ENCODE results near the gene ZNF618.
A peak's percentile ranks its signal among the peaks of the same experiment; 100 is the strongest.
"Not testable (repeated sequence)": the region's sequence is repeated elsewhere in the genome, so short reads cannot be mapped to it uniquely, and the experiment has no call there.

ZNF618 gene

GRCh38 chr9:114070188-114071103 lies 194.3 kb downstream of the ZNF618 start:
- DNase-seq, result no peak

DNA sequence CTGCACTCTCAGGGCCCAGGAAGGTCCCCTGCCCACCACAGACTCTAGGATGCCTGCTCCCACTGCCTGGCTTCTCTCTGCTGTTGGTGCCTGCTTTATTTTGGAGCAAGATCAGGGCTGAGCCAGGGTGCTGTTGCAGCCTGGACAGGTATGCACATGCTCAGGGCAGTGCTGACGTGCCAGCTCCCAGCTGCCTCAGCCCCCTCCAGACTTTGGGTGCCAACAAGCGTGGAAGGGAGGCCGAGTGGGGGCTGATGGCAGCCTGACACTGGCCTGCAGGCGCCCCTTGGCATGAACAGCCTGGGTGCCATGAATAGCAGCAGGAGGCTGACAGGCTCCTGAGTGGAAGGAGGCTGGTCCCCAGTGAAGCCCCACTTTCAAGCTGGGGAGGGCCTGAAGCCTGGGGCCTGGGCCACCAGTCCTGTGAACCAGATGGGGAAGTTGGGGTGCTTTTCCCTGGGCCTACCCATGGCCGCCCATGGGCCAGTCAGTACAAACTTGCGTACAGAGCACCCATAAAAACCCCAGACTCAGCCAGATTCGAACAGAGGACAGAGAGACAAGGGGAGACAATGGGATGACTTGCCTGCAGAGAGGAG lies 195.2 kb downstream of the ZNF618 start:
- DNase-seq, result no peak

DNA sequence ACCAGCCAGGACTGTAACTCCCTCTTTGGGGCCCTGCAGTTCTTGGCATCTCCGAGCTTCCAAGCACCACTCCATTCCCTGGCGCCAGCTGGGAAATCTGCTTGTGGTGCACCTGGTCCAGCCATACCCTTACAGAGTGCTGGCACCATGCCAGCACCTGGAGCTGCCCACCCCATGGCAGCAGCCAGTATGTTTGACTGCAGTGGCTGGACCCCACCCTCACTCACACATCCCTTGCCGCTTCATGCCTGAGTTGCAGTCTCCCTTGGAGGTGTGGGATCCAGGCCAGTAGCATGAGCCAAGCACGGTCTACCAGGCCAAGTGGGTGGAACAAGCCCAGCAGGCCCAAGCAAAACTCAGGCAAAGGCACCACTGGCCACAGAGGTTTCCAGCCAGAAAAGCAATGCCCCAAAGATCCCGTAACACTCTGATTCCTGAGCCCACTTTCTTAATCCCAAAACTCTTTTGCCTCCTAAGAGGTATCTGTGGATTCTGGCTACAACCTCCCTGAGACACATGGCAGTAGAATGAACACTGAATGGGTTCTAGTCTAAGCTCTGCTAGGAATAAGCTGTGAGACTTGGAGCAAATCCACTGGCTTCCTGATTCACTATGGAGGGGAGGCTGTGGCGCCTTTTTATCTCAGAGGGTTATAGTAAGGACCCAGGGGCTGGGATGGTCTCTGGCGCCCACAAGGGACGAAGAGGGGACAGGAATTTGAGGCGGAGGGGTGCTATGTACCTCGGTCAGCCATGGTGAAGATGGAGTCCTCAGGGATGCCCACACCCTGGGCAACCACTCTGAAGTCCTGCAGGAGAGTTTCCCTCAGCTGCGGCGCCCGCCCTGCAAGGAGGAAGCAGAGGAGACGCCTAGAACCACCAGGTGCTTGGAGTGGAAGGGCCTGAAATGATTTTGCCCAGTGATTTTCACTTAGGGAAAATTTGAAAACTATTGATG lies 196.4 kb downstream of the ZNF618 start:
- DNase-seq, result no peak

GRCh38 chr9:114075602-114076001 lies 199.5 kb downstream of the ZNF618 start:
- no peak for DNase-seq

GRCh38 chr9:114076237-114077161 lies 200.4 kb downstream of the ZNF618 start:
- DNase-seq, result no peak

DNA sequence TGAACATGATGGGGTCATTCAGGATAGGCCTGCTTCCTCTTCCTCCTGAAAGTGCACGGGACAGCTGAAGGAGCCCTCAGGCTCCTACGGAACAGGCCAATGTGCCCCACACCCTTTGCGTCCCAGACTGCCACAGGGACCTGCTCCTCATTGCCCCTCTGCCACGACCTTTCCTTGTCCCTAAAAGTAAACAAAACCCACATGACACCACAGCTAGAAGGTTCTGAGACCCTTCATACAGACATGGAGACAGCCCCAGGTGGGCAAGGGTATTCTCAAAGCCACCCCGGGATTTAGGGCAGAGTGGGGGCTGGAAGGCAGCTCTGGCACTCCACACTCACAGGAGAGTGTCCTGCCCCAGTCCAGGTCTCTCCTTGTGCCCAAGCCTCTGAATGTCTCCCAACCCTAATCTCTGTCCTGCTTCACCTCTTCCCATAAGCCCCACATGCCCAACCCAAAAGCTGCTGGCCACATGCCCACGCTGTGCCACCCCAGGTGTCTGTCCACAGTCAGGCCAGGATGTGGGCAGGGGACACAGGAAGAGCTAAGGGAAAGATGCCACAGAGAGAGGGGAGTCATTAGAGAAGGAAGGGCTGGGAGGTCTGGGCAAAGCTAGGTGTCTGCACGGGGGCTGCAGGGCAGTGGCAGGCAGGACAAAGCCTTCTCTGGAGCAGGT lies 201.2 kb downstream of the ZNF618 start:
- DNase-seq, result no peak

GRCh38 chr9:114078021-114078780 lies 202.1 kb downstream of the ZNF618 start, which contains the start of gene AMBP:
AMBP (minus strand) TSS chr9:114078300; CDS start chr9:114078209, 91 bp downstream.
- no peak for DNase-seq

DNA sequence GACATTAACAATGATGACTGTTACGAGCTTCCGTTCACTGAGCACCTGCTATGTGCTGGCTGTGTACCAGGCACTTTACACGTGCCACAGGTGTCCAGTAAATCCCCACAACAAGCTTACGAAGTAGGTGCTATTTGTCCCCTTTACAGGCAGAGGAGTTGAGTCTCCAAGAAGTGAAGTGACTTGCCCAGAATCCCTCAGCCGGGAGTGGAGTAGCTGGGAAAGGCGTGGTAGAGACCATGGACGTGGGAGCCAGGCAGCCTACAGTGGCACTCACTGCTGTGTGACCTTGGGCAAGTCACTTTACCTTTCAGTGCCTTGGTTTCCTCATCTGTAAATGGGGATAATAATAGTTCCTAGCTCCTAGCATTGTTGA lies 202.7 kb downstream of the ZNF618 start:
- no peak for DNase-seq

GRCh38 chr9:114080195-114080772 lies 204.2 kb downstream of the ZNF618 start:
- no peak for DNase-seq

DNA sequence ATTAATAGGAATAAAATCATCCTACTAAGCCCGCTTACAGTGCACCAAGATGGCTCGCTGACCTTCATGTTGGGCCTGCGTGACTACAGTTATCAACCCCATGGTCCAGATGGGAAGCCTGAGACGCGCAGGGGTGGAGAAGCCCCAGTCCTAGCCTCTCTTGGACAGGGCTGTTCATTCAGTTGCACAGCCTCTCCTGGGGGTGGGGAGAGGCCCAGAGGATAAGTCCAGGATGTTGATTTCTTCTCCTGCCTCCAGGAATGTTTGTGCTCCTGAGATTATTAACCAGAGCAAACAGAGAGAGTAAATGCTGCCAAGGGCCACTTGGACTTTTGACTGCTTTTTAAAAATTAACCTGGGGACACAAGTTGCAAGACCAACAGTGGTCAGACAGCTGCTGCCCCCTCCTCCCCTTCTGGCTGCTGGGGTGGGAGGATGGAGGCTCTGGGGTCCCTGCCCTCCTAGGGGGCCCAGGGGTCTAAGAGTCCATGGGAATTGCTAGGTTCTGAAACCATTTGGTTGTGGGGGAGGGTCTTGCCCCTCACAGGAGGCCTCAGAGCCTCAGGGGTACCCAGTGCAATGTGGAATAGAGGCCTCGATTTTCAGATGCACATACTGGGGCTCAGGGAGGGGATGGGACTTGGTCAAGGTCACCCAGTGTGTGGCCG lies 204.8 kb downstream of the ZNF618 start:
- no peak for DNase-seq

DNA sequence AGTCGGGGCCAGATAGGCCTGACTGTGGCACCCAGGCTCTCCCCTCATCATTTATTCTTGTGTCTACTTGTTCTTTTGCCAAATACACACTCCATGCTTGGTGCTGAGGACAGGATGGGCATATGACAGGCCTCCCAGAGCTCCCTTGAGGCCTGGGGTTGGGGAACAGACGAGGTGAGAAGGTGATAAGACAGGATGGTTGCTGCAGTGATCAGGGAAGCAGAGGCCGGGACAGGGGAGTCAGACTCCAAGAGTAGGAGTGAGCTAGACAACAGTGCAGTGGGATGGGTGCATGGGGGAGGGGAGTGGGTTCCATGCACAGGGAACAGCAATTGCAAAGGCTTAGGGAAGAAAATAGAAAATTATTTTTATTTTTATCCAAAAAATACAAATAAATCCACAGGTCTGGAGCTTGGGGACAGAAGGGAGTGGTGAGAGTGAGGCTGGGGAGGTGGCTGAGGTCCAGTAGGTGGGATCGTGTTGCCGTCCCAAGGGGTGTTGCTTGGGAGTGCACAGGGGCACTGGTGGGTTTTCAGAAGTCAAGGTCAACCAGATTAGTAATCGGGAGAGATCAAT lies 205.4 kb downstream of the ZNF618 start:
- no peak for DNase-seq

DNA sequence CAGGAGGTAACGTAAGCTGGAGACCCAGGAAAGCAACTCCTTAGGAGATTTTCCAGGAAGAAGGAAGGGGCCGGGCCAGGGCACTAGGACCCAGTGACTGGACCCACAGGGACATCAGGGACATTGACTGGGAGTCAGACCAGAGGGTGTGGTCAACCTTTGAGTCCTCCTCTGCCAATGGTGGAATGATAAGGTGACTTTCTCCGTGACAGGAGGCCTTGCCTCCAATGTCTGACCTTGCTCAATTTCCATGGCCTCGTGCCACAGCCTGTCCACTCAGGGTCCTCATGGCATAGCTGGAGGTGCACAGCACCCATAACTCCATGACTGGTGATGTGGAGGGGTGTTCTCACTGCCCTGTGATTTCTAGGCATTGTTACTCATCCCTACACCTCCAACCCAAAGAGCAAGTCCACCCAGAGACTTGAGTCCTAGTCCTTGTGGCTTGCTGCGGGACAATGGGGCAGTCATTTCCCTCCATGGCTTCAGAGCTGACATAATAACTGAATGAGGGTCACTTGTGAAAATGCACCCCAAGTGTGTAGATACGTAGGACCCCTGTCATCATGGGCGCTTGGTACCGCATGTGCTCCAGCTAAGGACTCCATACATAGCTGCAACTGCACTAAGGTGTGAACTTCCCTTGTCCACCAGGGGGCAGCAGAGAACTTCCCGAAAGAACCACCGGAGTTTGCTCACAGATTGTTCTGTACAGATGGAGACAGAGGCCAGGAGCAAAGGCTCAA lies 206.1 kb downstream of the ZNF618 start:
- DNase-seq, result peak; percentile 77

GRCh38 chr9:114082763-114083412 lies 206.8 kb downstream of the ZNF618 start:
- DNase-seq, result not testable (repeated sequence)

DNA sequence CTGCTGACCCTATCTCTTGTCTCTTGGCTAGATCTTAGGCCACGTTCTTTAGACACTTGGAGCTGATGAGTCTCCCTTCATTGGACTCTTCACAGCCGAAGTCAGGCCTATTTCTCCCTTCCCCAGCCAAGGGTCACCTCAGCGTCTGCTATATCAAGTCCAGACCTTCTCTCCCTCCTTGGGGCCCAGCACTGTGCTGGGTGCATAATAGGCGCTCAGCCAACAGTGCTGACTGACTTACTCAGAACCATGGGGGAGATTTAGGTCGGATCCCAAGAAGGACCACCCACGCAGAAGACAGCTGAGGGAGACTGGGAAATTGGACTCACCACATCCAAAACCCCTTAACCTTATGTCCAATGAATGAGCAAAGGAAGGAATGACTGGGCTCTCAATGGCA lies 207.6 kb downstream of the ZNF618 start:
- no peak for DNase-seq

DNA sequence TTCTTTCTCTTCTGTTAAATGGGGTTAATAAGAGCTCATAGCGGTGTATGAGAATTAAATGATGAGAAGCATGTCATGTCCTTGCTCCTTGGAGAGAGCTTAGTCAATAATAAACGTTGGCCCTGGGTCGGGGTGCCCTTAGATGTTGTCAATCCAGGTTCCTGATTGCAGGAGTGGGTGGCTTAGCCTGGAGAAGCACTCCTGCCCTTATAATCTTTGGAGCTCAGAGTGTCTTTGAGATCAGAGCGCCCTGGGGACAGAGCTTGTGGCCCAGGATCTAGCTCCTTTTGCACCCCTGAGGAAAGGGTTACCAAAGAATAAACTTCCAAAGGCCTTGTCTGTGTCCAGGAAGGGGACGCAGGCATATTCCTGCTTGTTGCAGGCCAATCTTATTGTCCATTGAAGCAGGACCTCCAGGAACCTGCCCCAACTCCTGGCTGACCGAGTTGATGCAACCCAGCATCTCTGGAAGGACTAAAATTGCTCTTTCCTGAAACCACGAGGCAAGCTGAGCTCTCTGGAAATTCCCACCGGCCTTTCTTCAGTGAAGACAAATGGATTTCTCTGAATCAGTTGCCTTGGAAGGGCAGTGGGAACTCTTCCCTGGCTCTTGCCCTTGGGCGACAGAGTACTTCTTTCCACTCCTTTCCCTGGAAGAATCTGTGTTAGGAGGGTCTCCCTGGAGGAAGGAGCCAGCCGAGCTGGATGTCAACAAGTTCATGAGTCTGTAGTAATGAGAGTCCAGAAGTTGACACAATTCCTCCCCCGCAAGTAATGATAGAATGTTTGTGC lies 208.4 kb downstream of the ZNF618 start:
- DNase-seq, result no peak

DNA sequence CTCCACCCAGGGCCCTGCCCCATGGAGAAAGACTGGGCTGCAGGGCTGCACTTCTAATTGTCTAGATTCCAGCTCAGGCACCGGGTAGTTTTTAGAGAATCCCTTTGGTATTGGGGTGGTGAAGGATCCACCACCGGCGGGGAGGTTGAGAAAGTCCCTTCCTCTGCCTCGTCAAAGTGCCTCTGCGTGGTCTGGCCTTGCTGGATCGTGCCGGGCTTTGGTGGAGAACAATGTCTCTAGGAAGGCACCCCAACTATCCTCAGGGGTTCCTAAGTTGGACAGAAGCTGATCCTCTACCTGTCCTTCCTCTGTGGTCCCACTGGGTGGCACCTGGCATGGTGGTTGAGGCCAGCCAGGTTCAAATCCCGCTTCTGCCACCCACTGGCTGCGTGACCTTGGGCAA lies 209.3 kb downstream of the ZNF618 start:
- no peak for DNase-seq

GRCh38 chr9:114086009-114086408 lies 209.9 kb downstream of the ZNF618 start:
- no peak for DNase-seq
